C4-2B (cell line): ENCODE results near the gene SH2D1A.
"Not testable (repeated sequence)": the region's sequence is repeated elsewhere in the genome, so short reads cannot be mapped to it uniquely, and the experiment has no call there.

Source experiments
- H3K27ac ChIP-seq: fragments of 450-650 bp; 2 replicates; pipeline ENCODE4 v1.5.1; 2017
- CTCF ChIP-seq: fragments of 450-650 bp; conservative IDR thresholded peaks from 2 replicates; pipeline ENCODE4 v1.5.1; 2017; ENCODE audit warnings: mild to moderate bottlenecking
- ZFX ChIP-seq: fragments of 450-650 bp; IDR thresholded peaks from 2 replicates; pipeline ENCODE4 v1.6.1; 2017

Gene SH2D1A

GRCh38 chrX:124333862-124334261, 12.5 kb upstream of the SH2D1A start:
- no peak overlapping the region for H3K27ac ChIP-seq
- TF ChIP-seq ZFX: no peak
- no peak for TF ChIP-seq CTCF

- not testable (repeated sequence) for H3K27ac ChIP-seq
Measured at GRCh38 chrX:124334555-124334954, 11.8 kb upstream of the SH2D1A start.

DNA sequence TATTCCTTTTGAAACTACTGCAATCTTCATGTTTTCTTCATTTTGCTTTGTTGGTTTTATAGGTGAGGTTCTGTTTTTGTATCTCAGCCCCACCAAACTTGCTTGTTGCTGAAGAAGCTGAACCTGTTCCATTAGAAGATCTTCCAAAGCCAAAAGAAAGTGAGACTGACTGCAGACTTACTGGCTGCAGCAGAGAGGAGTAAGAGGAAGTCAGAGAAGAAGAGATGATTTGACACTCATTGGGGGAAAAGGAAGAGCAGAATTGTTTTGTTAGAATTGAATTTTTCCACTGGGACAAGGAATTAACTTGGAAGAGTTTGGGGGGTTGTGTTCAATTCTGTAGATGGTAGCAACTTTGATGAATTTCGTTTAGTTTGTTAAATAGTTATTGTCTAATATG, 10.8 kb upstream of the SH2D1A start:
- TF ChIP-seq CTCF (no peak), ZFX (no peak)
- H3K27ac ChIP-seq: no peak overlapping the region

GRCh38 chrX:124337916-124338315, 8.4 kb upstream of the SH2D1A start:
- no peak overlapping the region for H3K27ac ChIP-seq
- TF ChIP-seq CTCF (no peak), ZFX (no peak)

DNA sequence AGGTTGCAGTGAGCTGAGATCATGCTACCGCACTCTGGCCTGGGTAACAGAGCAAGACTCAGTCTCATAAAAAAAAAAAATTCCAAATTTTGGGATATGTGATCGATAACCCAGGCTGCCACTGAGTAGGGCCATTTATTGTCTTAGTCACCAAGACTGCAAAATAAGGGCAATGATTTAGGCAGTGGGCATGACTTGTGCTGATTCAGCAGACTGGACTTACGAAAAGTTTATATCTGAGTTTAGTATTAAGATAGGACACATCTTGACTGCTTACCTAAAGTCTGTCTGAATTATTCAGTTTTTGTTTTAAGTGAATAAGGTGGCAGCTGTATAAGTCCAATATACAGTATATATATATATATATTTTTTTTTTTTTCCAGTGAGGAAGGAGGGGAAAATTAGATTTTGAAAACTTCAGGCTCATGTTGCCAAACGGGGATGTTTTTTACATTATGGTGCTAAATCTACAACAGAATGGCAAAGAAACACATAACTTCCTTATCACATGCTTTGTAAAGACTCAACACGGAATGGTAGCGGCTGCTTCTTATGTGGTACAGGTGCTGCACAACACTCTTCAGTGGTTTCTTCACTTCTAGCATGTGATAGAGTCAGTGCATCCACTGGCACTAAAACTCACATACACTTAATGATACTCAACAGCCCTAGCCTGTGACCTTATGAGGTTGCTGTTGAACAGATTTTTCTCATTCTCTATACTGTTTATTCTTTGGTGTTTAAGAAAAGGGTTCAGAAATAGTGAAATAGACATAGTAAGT, 7.4 kb upstream of the SH2D1A start:
- H3K27ac ChIP-seq: no peak overlapping the region
- TF ChIP-seq ZFX (no peak), CTCF (no peak)

GRCh38 chrX:124341396-124342132, 4.8 kb upstream of the SH2D1A start:
- no peak overlapping the region for H3K27ac ChIP-seq
- TF ChIP-seq CTCF: no peak
- TF ChIP-seq ZFX: no peak

DNA sequence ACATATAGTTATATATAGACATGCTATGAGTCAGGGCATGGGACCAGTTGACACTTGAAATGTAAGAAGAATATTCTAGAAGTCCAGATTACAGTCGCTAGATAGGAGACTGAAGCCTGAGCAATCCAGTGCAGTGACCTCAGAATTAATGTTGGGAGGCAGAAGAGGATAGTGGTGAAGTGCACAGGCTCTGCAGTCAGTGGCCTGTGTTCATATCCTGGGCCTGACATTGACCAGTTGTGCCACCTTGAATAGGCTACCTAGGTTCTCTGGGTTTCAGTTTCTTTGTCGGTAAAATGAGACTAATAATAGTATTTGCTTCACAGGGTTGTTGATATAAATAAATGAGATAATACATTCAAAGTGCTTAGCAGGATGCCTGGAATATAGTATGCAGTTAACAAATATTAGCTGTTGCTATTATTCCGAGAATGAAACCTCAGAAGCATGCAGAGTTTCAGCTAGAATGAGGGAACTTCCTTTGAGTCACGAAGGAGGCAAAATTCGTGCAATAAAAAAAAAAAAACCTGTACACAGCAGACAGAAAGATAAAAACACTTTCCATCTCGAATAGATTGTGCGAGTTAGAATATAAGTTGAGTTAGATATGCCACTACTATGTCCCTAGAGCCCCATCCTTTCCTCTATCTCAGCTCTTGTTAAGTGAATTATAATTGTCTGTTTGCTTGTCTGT, 4.0 kb upstream of the SH2D1A start:
- no peak for TF ChIP-seq ZFX
- no peak for TF ChIP-seq CTCF
- no peak overlapping the region for H3K27ac ChIP-seq
